Measurements from ENCODE around the gene ASIC3. TPM values are rescaled to one million over a fixed set of nuclear protein-coding genes. Genes with fewer than 3 reads are reported as not detected.

Gene ASIC3
- total RNA-seq, 1 donor from 2014 or later: not detected

DNA sequence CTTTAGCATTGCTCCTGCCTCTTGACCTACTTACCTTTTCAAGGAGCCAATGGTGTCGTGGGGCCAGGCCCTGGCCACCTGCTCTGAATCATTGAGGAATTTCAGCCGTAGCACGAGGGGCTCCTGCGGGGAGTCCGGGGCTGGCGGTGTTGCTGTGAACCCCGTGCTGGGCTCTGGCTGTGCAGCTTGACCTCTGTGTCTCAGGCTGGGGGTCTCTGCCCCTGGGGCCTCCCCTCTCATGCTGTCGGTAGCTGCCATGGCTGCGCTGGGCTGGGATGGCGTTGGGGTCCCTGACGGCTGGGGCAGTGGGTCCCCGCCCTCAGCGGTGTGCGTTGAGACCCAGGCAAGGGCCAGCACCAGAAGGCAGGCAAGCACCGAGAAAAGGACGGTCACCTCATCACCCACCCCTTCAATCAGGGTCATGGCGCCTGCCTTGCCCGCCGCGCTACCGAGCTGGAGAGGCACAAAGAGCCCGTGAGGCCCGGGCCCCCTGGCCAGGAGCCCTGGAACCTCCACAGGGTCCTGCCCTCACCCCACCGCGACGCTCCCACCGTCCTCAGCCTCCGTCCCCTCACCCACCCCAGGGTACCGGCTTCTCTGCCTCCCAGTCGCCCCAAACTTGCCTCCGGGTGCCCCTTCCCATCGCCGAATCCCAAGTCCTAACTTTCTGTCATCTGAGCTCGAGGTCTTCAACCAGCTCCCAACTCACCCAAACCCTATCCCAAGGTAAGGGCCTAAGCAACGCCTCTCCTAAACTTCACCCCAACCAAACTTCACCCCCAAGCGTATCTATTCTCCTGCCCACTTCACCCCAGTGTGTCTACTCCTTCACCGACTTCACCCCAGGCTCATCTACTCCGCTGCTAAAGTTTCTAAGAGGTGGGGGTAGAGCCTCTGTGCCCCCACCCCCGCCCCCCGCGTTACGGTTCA is 34.1 kb downstream of the ASIC3 start:
- Histone ChIP-seq H3K4me3 (ENCODE audit: low read length in 3 of 3) (peak overlapping the region; percentile 64 to 95 (median 79)), H3K9me3 (ENCODE audit: control insufficient read depth in 3 of 3, low read length in 3 of 3) (no peaks in the 10 kb centered on the region), H3K27ac (ENCODE audit: low read depth, low read length) (peak overlapping the region; percentile 91), H3K9ac (ENCODE audit: low read depth in 1 of 3, low read length in 3 of 3) (peak overlapping the region; percentile 64 to 95 (median 71)), H3K27me3 (ENCODE audit: control insufficient read depth in 3 of 3, insufficient read depth in 3 of 3, low read length in 3 of 3) (no peaks in the 10 kb centered on the region), H3K4me1 (ENCODE audit: control insufficient read depth in 3 of 3, insufficient read depth in 3 of 3, low read length in 3 of 3) (peaks cover 52 to 62% (median 55%) of the 10 kb centered on the region in 3 donors), H3K36me3 (ENCODE audit: control insufficient read depth in 3 of 3, insufficient read depth in 3 of 3, low read length in 3 of 3) (peaks cover 2 to 9% (median 4%) of the 10 kb centered on the region in 3 donors)

DNA sequence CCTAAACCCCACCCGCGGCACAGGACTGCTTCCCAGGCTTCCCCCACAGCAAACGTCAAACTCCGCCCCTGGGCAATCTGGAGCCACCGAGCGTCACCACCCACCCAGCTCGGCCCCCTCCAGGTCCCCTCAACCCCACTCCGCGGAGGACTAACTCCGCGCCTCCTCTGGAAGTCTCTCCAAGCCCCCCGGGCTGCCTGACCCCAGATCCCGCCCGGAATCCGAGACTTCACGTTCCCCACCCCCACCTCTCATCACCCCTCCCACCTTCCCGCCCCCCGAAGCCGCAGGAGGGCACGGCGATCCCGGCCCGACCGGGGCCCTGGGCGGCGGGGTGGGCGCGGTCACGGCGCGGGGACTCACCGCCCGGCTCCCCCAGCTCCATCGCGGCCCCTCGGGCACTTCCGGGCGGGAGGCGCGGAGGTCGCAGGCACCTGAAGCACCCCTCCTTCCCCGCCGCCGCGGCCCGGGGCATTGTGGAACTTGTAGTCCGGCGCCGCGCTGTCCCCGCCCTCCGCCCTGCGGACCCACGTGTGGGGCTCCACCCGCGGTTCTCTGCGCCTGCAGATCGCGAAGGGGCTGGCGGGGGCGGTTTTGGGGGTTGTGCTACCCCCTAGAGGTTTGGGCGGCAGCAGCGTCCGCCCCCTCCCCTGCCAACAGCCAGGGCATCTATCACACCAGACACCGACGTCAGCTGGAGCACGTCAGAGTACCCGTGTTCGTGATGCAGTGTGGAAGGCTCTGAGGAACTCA is 34.9 kb downstream of the ASIC3 start, which contains the start of gene TMUB1:
Gene TMUB1 (minus strand): TSS at position 423 of the 753 bp plus-strand sequence. CDS start 930 bp downstream, outside the sequence.
- Histone ChIP-seq H3K4me1 (ENCODE audit: control insufficient read depth in 3 of 3, insufficient read depth in 3 of 3, low read length in 3 of 3) (peaks cover 55 to 68% (median 59%) of the 10 kb centered on the region in 3 donors), H3K27ac (ENCODE audit: low read depth, low read length) (peak within 1 kb of the TSS; percentile 91), H3K9ac (ENCODE audit: low read depth in 1 of 3, low read length in 3 of 3) (peak within 1 kb of the TSS; percentile 64 to 95 (median 71))

DNA sequence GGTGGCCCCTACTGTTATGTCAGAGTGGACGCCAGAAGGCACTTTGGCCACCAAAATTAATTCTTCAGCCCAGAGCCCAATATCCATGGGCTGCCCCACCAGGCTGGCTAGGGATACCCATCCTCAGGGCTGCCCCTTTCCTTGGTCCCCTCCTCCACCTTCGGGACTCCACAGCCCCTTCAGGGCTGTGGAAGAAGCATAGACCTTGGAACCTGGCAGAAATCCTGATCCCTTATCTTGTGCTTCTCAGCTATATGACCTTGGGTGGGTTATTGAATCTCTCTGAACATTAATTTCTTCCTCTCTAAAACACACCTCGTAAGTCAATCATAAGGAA is 35.5 kb downstream of the ASIC3 start:
- H3K9me3 ChIP-seq (ENCODE audit: control insufficient read depth in 3 of 3, low read length in 3 of 3): no peaks in the 10 kb centered on the region
- H3K27ac ChIP-seq (ENCODE audit: low read depth, low read length): peak overlapping the region; percentile 91
- H3K27me3 ChIP-seq (ENCODE audit: control insufficient read depth in 3 of 3, insufficient read depth in 3 of 3, low read length in 3 of 3): no peaks in the 10 kb centered on the region
- peaks cover 56 to 66% (median 58%) of the 10 kb centered on the region in 3 donors for H3K4me1 ChIP-seq (ENCODE audit: control insufficient read depth in 3 of 3, insufficient read depth in 3 of 3, low read length in 3 of 3)
- peak overlapping the region in 2 of 3 donors; percentile 64 to 95 for H3K9ac ChIP-seq (ENCODE audit: low read depth in 1 of 3, low read length in 3 of 3)
- peak overlapping the region; percentile 64 to 95 (median 79) for H3K4me3 ChIP-seq (ENCODE audit: low read length in 3 of 3)
- peaks cover 0 to 3% (median 2%) of the 10 kb centered on the region in 3 donors for H3K36me3 ChIP-seq (ENCODE audit: control insufficient read depth in 3 of 3, insufficient read depth in 3 of 3, low read length in 3 of 3)

More for the DNA sequence above, 34.9 kb downstream of the ASIC3 start, which contains the start of gene TMUB1:
- Histone ChIP-seq H3K9me3 (ENCODE audit: control insufficient read depth in 3 of 3, low read length in 3 of 3) (no peaks in the 10 kb centered on the region), H3K4me3 (ENCODE audit: low read length in 3 of 3) (peak within 1 kb of the TSS; percentile 64 to 95 (median 79)), H3K36me3 (ENCODE audit: control insufficient read depth in 3 of 3, insufficient read depth in 3 of 3, low read length in 3 of 3) (peaks cover 2 to 3% (median 3%) of the 10 kb centered on the region in 3 donors), H3K27me3 (ENCODE audit: control insufficient read depth in 3 of 3, insufficient read depth in 3 of 3, low read length in 3 of 3) (no peaks in the 10 kb centered on the region)

DNA sequence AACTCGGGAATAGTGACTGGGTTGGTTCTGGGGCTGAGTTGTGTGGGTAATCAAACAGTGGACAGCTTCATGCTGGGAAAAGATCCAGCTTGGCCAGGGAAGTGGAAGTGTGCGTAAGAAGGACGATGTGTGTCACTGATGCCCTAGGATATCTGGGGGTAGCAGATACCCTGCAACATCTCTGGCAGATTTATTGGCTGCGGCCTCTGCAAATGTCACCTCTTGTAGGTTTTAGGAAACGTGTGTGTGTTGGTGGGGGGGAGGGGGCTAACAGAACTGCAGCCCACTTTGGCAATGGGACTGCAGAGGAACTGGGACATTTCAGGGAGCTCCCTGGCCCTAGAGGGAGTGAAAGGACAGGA is 37.0 kb downstream of the ASIC3 start:
- Histone ChIP-seq H3K9me3 (ENCODE audit: control insufficient read depth in 3 of 3, low read length in 3 of 3) (no peaks in the 10 kb centered on the region), H3K9ac (ENCODE audit: low read depth in 1 of 3, low read length in 3 of 3) (peak overlapping the region; percentile 72 to 82 (median 82)), H3K27ac (ENCODE audit: low read depth, low read length) (peak overlapping the region; percentile 81), H3K27me3 (ENCODE audit: control insufficient read depth in 3 of 3, insufficient read depth in 3 of 3, low read length in 3 of 3) (no peaks in the 10 kb centered on the region), H3K4me3 (ENCODE audit: low read length in 3 of 3) (peak overlapping the region; percentile 65 to 77 (median 75)), H3K4me1 (ENCODE audit: control insufficient read depth in 3 of 3, insufficient read depth in 3 of 3, low read length in 3 of 3) (peaks cover 56 to 64% (median 56%) of the 10 kb centered on the region in 3 donors), H3K36me3 (ENCODE audit: control insufficient read depth in 3 of 3, insufficient read depth in 3 of 3, low read length in 3 of 3) (peaks cover 0 to 2% (median 0%) of the 10 kb centered on the region in 3 donors)

DNA sequence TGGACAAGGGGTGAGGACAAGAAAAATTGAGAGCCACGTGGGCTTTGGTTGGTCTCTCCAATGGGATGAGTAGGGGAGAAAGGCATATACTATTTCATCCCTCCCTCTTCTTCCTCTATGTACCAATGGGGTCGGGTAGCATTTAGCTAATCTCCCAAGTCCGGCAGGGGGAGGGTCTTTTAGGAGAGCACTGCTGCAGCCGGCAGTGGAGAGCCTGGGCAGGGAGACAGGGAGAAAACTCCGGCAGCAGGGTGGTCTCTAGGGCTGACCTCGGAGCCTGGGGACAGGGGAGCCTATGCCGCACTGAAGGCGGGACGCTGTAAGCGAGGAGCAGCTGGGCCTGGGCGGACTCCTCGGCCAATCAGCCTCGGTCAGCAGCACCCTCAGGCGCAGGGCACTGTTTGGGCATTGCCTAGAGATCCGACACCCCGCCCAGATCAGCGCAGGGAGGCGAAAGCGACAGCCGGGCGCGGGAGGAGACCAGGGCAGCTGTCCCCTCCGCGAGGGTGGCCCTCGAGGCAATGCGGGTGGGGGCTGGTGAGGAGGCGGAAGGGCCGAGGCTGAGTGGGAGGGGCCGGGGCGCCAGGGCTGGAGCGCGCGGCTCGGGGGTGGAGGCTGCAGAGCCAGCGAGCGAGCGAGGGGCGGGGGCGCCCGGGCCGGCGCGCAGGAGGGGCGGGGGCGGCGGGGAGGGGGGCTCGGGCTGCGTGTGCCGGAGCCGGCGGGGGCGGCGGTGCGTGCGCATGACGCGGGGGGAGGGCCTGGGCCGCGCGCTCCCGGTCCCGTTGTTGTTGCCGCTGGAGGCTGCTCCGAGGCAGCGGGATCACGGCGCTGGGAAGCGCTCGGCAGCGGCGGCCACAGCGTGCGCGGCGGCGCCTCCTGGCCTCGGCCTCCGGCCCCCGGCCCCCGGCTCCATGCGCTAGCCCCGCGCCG is 37.6 kb downstream of the ASIC3 start, which contains the start of gene AGAP3:
Gene AGAP3 (plus strand): TSS at position 785 of the 930 bp plus-strand sequence. CDS start 267 bp downstream, outside the sequence.
- Histone ChIP-seq H3K9ac (ENCODE audit: low read depth in 1 of 3, low read length in 3 of 3) (peak within 1 kb of the TSS; percentile 82 to 88 (median 88)), H3K4me3 (ENCODE audit: low read length in 3 of 3) (peak within 1 kb of the TSS; percentile 72 to 90 (median 88)), H3K27me3 (ENCODE audit: control insufficient read depth in 3 of 3, insufficient read depth in 3 of 3, low read length in 3 of 3) (no peaks in the 10 kb centered on the region), H3K9me3 (ENCODE audit: control insufficient read depth in 3 of 3, low read length in 3 of 3) (no peaks in the 10 kb centered on the region), H3K4me1 (ENCODE audit: control insufficient read depth in 3 of 3, insufficient read depth in 3 of 3, low read length in 3 of 3) (peaks cover 55 to 63% (median 58%) of the 10 kb centered on the region in 3 donors), H3K36me3 (ENCODE audit: control insufficient read depth in 3 of 3, insufficient read depth in 3 of 3, low read length in 3 of 3) (peaks cover 0 to 2% (median 0%) of the 10 kb centered on the region in 3 donors), H3K27ac (ENCODE audit: low read depth, low read length) (peak within 1 kb of the TSS; percentile 81)

DNA sequence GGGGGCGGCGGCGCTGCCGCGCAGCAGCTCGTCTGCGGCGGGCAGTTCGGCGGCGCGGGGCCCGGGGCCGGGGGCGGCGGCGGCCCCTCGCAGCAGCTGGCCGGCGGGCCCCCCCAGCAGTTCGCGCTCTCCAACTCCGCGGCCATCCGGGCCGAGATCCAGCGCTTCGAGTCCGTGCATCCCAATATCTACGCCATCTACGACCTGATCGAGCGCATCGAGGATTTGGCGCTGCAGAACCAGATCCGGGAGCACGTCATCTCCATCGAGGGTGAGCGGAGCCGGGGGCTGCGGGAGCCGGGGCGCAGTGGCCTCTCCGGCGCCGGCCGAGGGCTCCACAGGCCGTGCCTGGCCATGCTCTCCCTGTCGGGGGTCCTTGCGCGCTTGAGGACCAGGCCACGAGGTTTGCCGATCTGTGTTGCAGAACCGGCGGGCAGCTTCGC is 38.5 kb downstream of the ASIC3 start:
- Histone ChIP-seq H3K9me3 (ENCODE audit: control insufficient read depth in 3 of 3, low read length in 3 of 3) (no peaks in the 10 kb centered on the region), H3K4me1 (ENCODE audit: control insufficient read depth in 3 of 3, insufficient read depth in 3 of 3, low read length in 3 of 3) (peaks cover 53 to 62% (median 54%) of the 10 kb centered on the region in 3 donors), H3K27me3 (ENCODE audit: control insufficient read depth in 3 of 3, insufficient read depth in 3 of 3, low read length in 3 of 3) (no peaks in the 10 kb centered on the region), H3K27ac (ENCODE audit: low read depth, low read length) (peak overlapping the region; percentile 81), H3K9ac (ENCODE audit: low read depth in 1 of 3, low read length in 3 of 3) (peak overlapping the region; percentile 82 to 88 (median 88)), H3K4me3 (ENCODE audit: low read length in 3 of 3) (peak overlapping the region; percentile 72 to 90 (median 88)), H3K36me3 (ENCODE audit: control insufficient read depth in 3 of 3, insufficient read depth in 3 of 3, low read length in 3 of 3) (peaks cover 0 to 2% (median 0%) of the 10 kb centered on the region in 3 donors)

DNA sequence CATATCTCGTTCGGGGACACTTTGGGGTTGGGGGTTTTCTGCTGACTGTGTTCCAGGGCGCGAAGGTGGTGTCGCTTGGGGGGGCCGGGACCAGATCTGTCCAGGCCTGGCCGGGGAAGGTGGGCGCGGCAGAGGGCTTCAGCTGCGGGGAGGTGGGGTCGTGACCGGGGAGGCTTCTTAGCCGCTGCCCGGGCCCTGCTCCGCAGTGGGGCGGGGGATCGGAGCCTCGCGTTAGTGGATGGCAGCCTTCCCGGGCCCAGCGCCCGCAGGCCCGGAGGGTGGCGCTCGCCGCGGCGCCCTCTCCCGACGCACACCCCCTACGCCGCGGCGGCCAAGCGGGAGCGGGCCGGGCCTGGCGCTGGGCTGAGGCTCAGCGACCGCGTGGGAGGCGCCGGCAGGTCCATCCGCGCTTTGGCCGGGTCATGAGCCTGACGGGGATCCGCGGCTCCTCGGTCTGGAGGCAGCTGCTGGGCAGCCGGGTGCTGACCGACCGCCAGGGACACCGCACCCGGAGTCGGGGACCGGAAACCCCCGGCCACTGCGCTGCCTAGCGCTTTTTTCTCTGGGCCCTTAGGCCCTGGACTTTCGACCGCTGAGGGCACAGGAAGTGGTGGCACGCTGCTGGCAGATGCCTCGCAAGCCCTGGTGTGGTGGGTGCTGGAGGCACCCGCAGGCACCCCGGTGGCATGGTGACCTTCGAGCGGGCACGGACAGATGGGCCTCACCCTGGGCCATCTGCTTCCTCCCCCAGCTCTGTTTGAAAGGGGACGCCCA is 39.1 kb downstream of the ASIC3 start:
- peaks cover 47 to 62% (median 48%) of the 10 kb centered on the region in 3 donors for H3K4me1 ChIP-seq (ENCODE audit: control insufficient read depth in 3 of 3, insufficient read depth in 3 of 3, low read length in 3 of 3)
- H3K9me3 ChIP-seq (ENCODE audit: control insufficient read depth in 3 of 3, low read length in 3 of 3): no peaks in the 10 kb centered on the region
- H3K9ac ChIP-seq (ENCODE audit: low read depth in 1 of 3, low read length in 3 of 3): peak overlapping the region; percentile 82 to 88 (median 88)
- peaks cover 0 to 4% (median 0%) of the 10 kb centered on the region in 3 donors for H3K36me3 ChIP-seq (ENCODE audit: control insufficient read depth in 3 of 3, insufficient read depth in 3 of 3, low read length in 3 of 3)
- H3K27me3 ChIP-seq (ENCODE audit: control insufficient read depth in 3 of 3, insufficient read depth in 3 of 3, low read length in 3 of 3): no peaks in the 10 kb centered on the region
- peak overlapping the region; percentile 74 to 90 (median 88) for H3K4me3 ChIP-seq (ENCODE audit: low read length in 3 of 3)
- peak overlapping the region; percentile 81 for H3K27ac ChIP-seq (ENCODE audit: low read depth, low read length)

DNA sequence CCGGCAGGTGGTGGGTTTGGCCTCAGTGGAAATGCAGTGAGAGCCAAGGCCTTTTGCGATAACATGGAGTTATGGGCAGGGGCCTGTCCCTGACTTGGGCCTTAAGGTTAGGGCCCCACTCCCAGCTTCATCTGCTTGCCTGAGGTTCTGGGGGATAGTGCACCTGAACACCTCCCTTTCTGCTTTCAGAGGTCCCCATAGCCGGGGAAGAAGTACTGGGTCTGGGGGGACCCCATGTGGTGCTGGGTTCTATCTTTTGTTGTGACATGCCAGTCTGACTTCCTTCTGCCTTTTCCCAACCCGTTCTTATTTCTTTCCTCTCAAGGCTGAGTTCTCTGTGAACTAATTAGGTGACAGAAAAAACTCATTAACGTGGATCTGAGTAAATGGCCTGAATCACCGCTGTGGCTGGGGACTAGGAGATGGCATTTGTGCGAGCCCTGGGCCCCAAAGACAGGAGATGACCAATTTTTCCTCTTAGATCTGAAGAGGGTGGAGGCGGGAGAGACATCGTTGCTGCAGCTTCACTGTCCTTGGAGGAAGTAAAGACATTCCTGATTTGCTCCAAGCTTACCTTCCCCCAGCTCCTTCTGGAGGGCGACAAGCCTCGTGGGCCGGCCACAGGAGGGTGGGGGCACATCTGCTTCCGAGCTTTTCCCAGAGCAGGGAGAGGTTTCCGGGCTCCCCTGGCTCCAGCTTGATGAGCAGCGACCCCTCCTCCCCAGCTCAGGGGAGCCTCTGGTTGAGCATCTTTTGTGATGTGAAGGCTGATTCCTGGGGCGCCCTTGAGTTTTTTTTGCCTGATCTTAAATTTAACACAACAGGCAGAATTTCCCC is 39.9 kb downstream of the ASIC3 start:
- Histone ChIP-seq H3K36me3 (ENCODE audit: control insufficient read depth in 3 of 3, insufficient read depth in 3 of 3, low read length in 3 of 3) (peaks cover 0 to 4% (median 0%) of the 10 kb centered on the region in 3 donors), H3K9ac (ENCODE audit: low read depth in 1 of 3, low read length in 3 of 3) (peak overlapping the region; percentile 82 to 88 (median 88)), H3K9me3 (ENCODE audit: control insufficient read depth in 3 of 3, low read length in 3 of 3) (no peaks in the 10 kb centered on the region), H3K4me3 (ENCODE audit: low read length in 3 of 3) (peak overlapping the region; percentile 74 to 90 (median 88)), H3K27ac (ENCODE audit: low read depth, low read length) (peak overlapping the region; percentile 81), H3K4me1 (ENCODE audit: control insufficient read depth in 3 of 3, insufficient read depth in 3 of 3, low read length in 3 of 3) (peaks cover 44 to 58% (median 44%) of the 10 kb centered on the region in 3 donors), H3K27me3 (ENCODE audit: control insufficient read depth in 3 of 3, insufficient read depth in 3 of 3, low read length in 3 of 3) (no peaks in the 10 kb centered on the region)
